Vagina (tissue), 2 donors: Measurements from ENCODE around the gene CD8A.

Experiments used
- POLR2A ChIP-seq, 2 donors: fragments of 450-650 bp; IDR thresholded peaks; one replicate each; pipeline ENCODE4 v1.6.1; 2017; ENCODE audit warnings: antibody characterized with exemption in 2 of 2, mild to moderate bottlenecking in 2 of 2, moderate library complexity in 2 of 2
- POLR2AphosphoS5 ChIP-seq, 2 donors: sonication (generic); formaldehyde crosslinking; IDR thresholded peaks; one replicate each; pipeline ENCODE4 v1.9.0; 2017; ENCODE audit warnings: antibody characterized with exemption in 2 of 2, mild to moderate bottlenecking in 2 of 2, low read depth in 1 of 2; ENCODE audit not compliant: insufficient read depth in 1 of 2
- TF ChIP-seq, protein P1 (sequence below), 3 experiments: fragments of 450-650 bp in 2 of 3; fragments of 200-600 bp in 1 of 3; sonication (generic) in 1 of 3; IDR thresholded peaks; one replicate each; pipeline ENCODE4 v1.5.1; 2017 to 2019; ENCODE audit warnings: antibody characterized with exemption in 3 of 3, mild to moderate bottlenecking in 2 of 3, moderate library complexity in 2 of 3

GRCh38 chr2:86806059-86806857 lies 15.5 kb upstream of the CD8A start:
- TF ChIP-seq, protein P1, sequence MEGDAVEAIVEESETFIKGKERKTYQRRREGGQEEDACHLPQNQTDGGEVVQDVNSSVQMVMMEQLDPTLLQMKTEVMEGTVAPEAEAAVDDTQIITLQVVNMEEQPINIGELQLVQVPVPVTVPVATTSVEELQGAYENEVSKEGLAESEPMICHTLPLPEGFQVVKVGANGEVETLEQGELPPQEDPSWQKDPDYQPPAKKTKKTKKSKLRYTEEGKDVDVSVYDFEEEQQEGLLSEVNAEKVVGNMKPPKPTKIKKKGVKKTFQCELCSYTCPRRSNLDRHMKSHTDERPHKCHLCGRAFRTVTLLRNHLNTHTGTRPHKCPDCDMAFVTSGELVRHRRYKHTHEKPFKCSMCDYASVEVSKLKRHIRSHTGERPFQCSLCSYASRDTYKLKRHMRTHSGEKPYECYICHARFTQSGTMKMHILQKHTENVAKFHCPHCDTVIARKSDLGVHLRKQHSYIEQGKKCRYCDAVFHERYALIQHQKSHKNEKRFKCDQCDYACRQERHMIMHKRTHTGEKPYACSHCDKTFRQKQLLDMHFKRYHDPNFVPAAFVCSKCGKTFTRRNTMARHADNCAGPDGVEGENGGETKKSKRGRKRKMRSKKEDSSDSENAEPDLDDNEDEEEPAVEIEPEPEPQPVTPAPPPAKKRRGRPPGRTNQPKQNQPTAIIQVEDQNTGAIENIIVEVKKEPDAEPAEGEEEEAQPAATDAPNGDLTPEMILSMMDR (IDR thresholded peaks at IDR 0.05) = no peak
- no peak for TF ChIP-seq POLR2AphosphoS5 (IDR thresholded peaks at IDR 0.05; ENCODE audit: insufficient read depth in 1 of 2, low read depth in 1 of 2)
- no peak for TF ChIP-seq POLR2A (IDR thresholded peaks at IDR 0.05)
